Uterus (tissue), 2 donors: Measurements from ENCODE around the gene RIMS3.

Experiments used
- CTCF ChIP-seq, 4 experiments: fragments of 200-600 bp in 2 of 4; fragments of 450-650 bp in 2 of 4; sonication (generic) in 2 of 4; IDR thresholded peaks; one replicate each; pipeline ENCODE4 v1.5.1; 2016 to 2019; ENCODE audit warnings: antibody characterized with exemption in 4 of 4, mild to moderate bottlenecking in 2 of 4, moderate library complexity in 1 of 4
- POLR2A ChIP-seq, 2 donors: fragments of 450-650 bp; IDR thresholded peaks; one replicate each; pipeline ENCODE4 v1.6.1; 2016; ENCODE audit warnings: antibody characterized with exemption in 2 of 2, mild to moderate bottlenecking in 1 of 2, moderate library complexity in 1 of 2

GRCh38 chr1:40640314-40641076, 25.0 kb downstream of the RIMS3 start:
- TF ChIP-seq CTCF (IDR thresholded peaks at IDR 0.05) (no peak), POLR2A (IDR thresholded peaks at IDR 0.05) (no peak)
